Endometrium (tissue), 2 donors: ENCODE results near the gene ARFGAP3.

ENCODE experiments used
- FAIRE-seq: peaks from 2 replicates; lab custom pipeline; 2012; peaks lifted over from hg19 to GRCh38; lab: Jason Lieb, UNC
- donor health status: control.
- donor health status: control.

The ARFGAP3 gene

DNA sequence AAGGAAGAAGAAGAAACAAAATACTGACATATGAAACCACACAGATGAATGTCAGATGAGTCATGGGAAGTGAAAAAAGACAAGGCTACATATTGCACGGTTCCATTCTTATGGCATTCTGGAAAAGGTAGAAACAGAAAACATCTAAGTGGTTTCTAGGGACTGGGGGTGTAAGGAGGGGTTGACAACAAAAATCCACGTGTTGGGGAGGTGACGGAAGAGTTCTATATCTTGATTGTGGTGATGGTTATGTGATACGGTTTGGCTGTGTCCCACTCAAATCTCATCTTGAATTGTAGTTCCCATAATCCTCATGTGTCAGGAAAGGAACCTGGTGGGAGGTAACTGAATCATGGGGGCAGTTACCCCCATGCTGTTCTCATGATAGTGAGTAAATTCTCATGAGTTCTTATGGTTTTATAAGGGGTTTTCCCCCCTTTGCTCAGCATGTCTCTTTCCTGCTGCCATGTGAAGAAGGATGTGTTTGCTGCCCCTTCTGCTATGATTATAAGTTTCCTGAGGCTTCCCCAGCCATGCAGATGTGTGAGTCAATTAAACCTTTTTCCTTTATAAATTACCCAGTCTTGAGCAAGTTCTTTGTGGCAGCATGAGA is 6.4 kb upstream of the ARFGAP3 start:
- no peak for FAIRE-seq

DNA sequence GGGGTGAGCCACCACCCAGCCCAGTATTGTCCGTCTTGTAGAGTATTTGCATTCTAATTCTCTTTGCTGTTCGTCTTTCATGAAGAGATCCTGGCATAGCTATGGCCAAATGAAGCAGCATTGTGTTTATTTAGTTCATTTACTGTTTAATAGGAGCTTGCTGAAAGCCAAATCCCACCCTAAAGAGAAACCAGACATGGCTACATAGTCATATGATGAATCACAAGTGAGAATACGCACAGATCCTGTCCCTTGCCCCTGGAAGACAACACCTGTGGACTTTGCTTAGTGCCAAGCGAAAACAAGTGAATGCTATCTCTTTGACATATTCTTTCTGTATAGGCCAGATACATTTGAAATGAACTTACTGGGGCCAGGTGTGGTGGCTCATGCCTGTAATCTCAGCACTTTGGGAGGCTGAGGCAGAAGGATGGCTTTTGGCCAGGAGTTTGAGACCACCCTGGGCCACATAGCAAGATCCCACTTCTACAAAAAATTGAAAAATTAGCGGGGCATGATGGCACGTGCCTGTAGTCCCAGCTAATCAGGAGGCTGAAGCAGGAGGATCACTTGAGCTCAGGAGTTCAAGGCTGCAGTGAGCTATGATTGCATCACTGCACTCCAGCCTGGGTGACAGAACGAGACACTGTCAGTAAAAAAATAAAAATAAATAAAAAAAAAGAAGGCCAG is 5.1 kb upstream of the ARFGAP3 start:
- no peak for FAIRE-seq

DNA sequence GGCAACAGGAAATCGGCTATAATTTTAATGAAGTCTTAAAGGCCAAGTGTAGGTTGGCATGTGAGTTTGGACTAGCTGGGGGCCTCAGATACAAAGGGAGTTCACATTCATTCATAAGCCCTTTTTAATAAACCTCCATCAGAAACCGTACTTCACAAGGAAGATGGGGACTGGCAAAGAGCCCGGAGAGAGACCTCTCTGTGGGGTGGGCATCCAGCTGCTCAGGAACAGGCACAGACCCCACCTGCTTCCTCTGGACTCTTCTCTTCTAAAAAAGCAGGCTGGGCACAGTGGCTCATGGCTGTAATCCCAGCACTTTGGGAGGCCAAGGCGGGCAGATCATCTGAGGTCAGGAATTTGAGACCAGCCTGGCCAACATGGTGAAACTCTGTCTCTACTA is 3.9 kb upstream of the ARFGAP3 start:
- FAIRE-seq, result no peak

DNA sequence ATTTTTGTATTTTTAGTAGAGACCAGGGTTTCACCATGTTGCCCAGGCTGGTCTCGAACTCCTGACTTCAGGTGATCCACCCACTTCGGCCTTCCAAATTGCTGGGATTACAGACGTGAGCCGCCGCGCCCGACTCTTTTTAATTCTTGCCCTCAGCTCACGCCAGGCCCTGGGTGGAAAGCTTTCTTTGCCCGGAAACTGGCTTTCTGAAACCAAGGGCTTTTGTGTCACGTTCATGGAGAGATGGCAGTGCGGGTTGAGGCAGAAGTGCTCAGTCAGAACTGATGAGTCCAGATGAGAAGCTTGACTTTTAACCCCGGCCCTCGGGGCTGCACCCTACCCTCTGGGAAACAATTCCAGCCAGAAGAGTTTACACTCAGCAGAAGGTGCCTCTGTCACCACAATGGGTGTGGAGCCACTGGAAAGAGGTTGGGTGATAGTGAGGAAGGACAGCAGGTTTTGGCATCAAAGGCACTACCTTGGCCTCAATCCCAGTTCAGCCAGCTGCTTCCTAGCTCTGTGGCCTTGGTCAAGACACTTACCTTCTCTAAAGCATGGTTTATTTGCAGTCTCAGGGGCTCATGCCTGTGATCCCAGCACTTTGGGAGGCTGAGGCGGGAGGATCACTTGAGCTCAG is 890 bp upstream of the ARFGAP3 start:
- FAIRE-seq, result no peak

DNA sequence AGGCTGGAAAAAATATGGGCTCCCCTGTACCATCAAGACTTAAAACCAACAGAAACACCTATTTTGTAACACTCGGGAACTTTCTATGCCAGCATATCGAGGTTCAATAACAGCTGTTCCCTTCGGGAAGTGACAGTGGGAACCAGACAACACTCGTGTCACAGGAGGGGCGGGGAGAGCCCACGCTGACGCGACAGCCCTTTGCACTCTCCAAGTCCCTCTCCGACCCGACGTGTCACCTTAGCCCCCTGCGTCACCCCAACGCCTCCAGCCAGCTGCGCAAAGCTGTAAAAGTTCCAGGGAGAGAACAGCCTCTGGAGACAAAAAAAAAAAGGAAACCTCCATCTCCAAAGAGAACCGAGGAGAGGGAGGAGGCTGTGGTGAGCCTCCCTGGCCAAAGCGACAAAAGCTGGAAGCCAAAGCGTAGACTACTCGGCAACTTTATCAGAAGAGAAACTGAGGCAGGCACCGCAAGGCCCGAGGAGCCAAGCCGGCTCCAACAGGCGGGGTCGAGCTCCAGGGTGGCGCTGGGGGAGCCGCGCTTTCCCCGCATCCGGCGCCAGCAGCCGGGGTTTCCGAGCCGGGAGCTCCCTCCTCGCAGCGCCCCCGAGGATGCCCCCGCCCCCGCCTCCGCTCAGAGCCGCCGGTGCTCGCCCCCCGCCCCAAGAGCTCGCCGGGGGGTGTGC is 751 bp downstream of the ARFGAP3 start:
- FAIRE-seq, result no peak

DNA sequence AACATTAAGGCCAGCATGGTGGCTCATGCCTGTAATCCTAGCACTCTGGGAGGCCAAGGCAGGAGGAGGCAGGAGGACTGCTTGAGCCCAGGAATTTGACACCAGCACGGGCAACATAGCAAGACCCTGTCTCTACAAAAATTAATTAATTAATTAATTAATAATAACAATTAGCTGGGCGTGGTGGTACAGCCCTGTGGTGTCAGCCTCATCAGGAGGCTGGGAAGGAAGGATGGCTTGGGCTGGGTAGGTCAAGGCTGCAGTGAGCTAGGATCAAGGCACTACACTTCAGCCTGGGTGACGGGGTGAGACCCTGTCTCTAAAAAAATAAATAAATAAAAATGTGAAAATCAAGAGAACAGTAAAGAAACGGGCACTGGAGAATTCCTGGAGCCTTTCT is 1.4 kb downstream of the ARFGAP3 start:
- FAIRE-seq, result no peak

DNA sequence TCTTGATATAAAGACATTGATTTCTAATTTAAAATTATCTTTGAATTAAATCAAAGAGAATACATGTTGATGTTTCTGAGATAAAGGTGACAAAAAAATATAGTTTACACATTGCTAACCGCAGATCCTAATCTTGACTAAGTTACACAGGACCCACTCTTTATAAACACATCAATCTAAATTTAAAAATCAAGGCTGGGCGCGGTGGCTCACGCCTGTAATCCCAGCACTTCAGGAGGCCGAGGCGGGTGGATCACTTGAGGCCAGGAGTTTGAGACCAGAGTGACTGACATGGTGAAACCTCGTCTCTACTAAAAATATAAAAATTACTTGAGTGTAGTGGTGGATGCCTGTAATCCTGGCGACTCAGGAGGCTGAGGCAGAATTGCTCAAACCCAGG is 1.9 kb downstream of the ARFGAP3 start:
- FAIRE-seq, result no peak

DNA sequence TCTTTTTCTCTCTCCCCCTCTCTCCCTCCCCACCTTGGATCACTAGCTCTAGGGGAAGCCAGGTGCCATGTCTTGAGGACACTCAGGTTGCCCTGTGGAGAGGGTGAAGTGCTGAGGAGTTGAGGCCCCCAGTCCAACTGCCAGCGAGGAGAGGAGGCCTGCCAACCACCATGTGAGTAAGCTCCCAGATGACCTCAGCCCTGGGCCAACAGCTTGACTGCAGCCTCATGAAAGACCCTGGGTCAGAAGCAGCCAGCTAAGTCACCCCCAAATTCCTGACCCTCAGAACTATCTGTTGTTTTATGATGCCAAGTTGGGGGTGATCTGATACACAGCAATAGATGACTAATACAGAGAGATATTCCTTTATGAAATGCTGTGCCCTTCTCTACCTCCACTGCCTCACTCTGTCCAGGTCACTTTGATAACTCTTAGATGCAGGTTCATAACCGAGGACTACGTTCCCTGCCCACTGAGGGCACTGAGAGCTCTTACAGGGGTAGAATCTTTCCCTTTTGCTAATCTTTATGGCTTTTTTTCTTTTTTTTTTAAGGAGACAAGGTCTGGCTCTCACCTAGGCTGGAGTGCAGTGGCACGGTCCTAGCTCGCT is 8.0 kb downstream of the ARFGAP3 start:
- no peak for FAIRE-seq

DNA sequence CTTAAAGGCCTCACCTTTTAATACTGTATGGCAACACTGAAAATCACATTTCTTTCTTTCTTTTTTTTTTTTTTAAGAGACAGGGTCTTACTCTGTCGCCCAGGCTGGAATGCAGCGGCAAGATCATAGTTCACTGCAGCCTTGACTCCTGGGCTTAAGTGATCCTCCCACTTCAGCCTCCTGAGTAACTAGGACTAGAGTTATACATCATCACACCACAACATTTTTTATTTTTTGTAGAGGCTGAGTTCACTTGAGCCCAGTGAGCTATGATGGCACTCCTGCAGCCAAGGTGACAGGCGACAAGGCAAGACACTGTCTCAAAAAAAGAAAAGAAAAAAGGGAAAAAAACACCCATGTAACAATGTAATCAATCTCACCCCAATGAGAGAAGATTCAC is 10.0 kb downstream of the ARFGAP3 start:
- no peak for FAIRE-seq

DNA sequence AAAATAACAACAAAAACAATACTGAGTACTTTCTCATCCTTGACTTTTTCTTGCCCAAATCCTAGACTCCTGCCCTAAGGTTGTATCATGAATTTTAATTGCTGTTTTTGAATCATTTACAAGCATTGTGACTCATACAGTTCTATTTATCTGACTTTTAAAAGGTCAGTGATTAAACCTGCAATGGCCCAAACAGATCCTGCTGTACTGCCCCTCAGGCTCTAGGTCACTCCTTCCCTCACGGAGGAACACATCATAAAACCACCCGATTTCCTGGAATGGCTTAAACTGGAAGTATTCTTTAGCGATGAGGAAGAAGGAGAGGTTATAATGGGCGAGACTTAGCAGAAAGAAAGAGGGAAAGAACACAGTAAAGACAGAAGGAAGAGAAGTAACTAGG is 12.3 kb downstream of the ARFGAP3 start:
- FAIRE-seq, result peak; percentile 66

DNA sequence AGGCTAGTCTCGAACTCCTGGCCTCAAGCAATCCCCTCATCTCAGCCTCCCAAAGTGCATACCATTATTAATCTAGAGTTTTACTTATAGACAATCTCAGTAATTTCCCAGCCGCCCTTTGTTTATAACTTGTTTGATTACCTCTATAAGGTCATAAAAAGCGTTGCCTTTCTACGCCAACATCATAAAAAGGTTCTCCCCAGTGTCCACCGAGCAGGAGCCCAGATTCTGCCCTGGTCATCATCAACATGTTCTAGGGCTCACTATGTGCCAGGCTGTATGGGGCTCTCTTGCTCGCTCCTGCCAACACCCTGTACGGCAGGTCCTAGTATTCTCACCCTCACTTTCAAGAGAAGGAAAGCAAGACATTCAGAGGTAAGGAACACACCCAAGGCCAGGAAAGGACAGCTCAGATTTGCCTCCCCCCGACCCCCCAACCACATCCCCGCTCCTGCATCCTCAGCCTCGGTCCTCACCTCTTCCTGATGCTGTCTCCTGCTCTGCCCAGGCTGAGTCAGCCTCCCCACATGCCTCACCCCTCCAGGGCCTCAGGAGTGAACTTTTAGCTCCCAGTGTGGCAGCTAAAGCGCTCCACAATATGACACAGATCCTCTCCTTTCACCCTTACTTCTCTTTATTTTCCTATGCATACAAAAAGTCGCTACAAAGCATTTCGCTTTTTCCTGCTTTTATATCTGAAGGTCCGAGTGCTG is 14.3 kb downstream of the ARFGAP3 start:
- no peak for FAIRE-seq

DNA sequence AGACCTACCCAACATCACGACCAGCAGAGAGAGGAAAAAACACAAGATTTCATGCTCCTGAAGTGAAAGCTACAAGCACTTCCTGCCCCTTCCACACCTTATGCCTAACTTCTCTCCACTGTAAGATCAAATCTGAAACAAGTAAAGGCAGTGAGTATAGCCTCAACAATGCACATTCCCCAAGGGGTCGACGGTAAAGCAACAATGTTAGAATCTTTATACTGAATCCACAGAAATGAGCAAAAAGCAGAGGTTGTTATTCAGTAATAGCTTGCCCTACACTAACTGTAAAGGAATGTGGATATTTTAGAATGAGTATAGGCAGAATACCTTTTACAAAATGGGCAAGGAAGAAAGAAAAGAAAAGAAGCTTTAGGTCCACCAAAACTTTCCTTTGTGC is 15.6 kb downstream of the ARFGAP3 start:
- no peak for FAIRE-seq

DNA sequence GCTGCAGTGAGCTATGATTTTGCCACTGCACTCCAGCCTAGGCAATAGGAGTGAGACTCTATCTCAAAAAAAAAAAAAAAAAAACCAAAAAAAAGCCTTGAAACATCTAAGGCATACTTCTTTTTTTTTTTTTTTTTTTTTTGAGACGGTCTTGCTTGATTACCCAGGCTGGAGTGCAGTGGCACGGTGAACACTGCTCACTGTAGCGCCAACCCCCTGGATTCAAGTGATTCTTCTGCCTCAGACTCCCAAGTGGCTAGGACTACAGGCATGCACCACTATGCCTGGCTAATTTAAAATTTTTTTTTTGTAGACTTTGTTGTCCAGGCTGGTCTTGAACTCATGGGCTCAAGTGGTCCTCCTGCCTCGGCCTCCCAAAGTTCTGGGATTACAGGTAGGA is 19.5 kb downstream of the ARFGAP3 start:
- no peak for FAIRE-seq

DNA sequence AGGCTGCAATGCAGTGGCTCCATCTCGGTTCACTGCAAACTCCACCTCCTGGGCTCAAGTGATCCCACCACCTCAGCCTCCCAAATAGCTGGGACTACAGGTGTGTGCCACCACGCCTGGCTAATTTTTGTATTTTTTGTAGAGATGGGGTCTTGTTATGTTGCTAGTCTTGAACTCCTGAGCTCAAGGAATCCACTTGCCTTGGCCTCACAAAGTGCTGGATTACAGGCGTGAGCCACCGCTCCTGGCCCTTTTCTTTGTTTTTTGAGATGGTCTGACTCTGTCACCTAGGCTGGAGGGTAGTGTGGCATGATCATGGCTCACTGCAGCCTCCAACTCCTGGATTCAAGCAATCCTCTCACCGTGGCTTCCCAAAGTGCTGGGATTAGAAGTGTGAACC is 21.0 kb downstream of the ARFGAP3 start:
- FAIRE-seq, result no peak

DNA sequence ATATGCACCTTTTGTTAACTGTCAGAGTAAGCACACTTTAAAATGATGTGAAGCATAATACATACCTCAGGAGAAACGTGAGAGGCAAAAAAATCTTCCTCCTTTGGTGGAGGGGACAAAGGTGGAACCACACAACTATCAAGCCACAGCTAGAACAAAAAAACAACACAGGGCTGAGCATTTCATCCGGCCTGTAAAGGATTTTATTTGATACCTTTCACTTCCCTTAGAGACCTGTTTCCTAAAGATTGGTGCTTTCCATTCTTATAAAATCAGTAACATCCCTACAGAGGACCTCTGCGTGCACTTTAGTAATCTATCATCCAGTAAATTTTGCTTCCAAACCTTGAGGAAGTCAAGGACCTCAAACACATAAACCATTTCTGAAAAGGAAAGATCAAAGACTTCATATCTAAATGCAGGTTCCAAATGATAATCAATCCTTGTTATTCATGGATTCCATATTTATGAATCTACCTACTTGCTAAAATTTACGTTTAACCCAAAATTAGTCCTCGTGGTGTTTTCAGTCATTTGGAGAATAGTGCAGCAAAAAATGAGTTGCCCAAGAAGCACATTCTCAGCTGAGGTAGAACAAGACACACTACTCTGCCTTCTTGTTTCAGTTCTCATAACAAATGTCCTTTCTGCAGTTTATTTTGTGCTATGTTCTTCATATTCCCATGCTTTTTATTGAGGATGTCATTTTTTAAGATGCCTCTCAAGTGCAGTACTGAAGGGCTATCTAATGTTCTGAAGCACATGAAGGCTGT is 22.7 kb downstream of the ARFGAP3 start:
- FAIRE-seq, result no peak

DNA sequence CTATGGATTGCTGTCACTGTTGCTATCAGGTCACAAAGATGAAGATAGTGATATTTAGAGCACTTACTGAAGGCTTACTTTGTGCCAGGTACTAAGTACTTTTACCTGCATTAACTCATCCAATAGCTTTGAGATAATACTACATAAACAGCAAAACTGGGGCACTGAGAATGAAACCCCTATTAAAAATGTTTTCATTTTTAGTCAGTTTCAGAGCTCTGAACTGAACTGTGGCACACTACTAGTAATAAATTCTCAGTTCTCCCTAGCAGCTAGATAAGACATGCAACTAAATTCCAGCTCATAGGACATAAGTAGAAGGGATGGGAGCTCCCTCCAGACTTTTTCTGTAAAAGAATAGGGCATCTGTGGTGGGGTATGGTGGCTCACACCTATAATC is 24.0 kb downstream of the ARFGAP3 start:
- no peak for FAIRE-seq

DNA sequence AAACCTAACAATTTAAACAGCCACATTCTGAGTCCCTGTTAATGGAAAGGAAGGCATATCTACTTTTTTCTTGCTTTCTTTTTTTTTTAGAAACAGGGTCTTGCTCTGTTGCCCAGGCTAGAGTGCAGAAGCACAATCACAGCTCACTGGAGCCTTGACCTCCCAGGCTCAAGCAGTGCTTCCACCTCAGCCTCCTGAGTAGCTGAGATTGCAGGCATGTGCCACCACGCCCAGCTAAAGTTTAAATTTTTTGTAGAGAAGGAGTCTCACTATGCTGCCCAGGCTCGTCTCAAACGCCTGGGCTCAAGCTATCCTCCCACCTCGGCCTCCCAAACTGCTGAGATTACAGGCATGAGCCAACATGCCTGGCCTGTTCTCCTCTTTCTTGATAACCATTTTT is 25.4 kb downstream of the ARFGAP3 start:
- FAIRE-seq, result no peak

DNA sequence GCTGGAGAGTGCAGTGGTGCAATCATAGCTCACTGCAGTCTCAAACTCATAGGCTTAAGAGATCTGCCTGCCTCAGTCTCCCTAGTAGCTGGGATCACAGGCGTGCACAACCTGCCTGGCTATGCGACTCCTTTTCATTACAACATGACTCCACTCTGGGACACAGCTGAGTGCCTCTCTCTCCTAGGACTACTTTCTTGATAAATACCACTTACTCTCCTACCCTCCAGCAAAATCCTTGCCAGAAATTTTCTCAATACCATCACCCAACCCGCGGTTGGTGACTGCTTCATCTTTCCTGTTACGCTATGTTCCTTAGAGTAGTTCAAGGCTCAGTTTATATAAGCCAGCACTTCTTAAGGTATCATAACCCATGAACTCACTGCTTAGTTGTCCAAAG is 26.9 kb downstream of the ARFGAP3 start:
- FAIRE-seq, result no peak

DNA sequence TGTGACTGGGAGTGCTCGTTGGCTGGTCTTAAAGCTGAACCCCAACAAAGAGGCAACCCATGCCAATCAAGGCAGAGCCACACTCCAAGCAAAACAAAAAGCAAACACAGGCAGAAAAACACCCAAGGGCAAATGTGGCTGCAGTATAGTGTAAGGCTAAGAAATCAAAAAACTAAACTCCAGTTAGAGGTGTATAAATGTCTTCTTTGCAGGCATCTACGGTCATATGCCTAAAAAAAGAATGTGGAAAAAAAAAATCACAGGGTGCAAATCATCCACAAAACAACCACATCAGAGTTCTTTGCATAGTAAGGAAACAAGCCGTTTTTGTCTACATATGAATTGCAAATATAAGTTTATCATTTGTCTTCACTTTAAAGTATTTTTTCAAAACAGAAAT is 27.8 kb downstream of the ARFGAP3 start:
- no peak for FAIRE-seq

DNA sequence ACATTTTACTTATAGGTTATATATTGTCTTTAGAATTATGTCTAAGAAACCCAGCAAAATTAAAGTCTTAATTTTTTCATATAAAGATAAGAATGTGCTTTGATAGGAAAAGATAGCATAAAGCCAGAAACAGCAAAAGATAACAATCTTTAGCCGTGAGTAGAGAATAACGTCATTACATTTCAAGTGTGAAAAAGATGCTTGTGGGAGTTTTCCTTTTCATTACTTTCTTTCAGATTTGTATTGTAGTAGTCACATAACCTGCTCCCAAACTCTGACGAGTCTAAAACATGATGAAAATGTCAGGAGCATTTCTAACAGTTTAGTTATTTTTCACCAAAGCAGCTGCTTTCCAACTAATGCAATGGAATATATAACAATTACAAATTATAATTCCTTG is 31.3 kb downstream of the ARFGAP3 start:
- FAIRE-seq, result no peak

DNA sequence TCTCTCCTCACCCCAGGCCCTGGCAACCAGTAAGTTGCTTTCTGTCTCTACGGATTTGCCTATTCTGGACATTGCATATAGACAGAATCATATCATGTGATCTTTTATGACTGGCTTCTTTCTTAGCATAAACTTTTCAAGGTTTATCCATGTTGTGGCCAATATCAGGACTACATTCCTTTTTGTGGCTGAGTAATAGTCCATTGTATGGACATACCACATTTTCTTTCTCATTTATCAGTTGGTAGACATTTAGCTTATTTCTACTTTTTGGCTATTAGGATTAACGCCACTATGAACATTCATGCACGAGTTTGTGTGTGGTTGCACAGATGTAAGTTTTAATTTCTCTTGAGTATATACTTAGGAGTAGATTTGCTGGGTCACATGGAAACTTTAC is 35.7 kb downstream of the ARFGAP3 start:
- no peak for FAIRE-seq
